ENCODE data around the gene MRPL55. TPM values are rescaled to one million over a fixed set of nuclear protein-coding genes. Genes with fewer than 3 reads are reported as not detected.

MRPL55 gene
- total and polyA plus RNA-seq, 2 of the 4 experiments (the other 2 are of a cell fraction): 48.9 to 95.4 TPM

GRCh38 chr1:228150120-228150460, 41.0 kb upstream of the MRPL55 start (continued):
- no peak for TF ChIP-seq ELK1 (IDR thresholded peaks at IDR 0.05; ENCODE audit: borderline replicate concordance, low read depth, low read length)
- no peak for TF ChIP-seq MAFK (IDR thresholded peaks at IDR 0.05; ENCODE audit: low read depth, low read length)
- TF ChIP-seq MAZ (IDR thresholded peaks at IDR 0.05; ENCODE audit: borderline replicate concordance, low read depth, low read length): no peak
- TF ChIP-seq RFX5 (IDR thresholded peaks at IDR 0.05; ENCODE audit: low read depth, low read length): no peak
- TF ChIP-seq BHLHE40 (IDR thresholded peaks at IDR 0.05; ENCODE audit: low read depth, low read length): no peak
- no peak for TF ChIP-seq CEBPB (IDR thresholded peaks at IDR 0.05; ENCODE audit: low read depth, low read length)
